ENCODE data around the gene SLC22A2.

The SLC22A2 gene

DNA sequence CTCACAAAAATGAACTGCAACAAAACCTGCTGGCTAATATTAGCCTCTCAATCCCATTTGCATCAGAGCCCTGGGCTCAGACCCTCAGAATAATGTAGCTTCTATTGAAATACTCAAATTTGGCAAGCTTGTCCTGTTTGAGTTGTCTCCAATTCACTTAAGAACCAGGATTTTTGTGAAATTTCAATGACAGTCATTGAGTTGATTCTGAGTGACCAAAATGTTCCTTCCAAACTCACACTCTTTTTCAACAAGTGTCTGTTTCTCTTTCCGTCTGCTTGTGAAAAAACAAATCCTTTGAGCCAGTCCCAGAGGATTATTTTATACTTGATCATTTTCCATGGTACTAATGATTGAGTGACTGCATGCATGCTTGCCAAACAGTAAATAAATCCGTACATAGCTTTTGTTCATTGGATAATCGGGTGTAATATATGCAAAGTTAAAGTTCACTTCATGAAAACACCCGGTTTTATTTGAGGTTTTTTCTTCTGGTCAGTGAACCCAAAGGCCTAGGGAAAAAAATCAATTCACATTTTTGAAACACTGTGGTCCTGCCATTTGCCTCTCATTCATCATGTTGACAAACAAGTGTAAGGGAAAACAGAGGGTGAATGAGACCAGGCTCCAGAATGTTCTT is 16.4 kb upstream of the SLC22A2 start:
- in situ Hi-C loops (cut with HindIII; ENCODE audit: low sequenced_read_pairs): no loop called here

DNA sequence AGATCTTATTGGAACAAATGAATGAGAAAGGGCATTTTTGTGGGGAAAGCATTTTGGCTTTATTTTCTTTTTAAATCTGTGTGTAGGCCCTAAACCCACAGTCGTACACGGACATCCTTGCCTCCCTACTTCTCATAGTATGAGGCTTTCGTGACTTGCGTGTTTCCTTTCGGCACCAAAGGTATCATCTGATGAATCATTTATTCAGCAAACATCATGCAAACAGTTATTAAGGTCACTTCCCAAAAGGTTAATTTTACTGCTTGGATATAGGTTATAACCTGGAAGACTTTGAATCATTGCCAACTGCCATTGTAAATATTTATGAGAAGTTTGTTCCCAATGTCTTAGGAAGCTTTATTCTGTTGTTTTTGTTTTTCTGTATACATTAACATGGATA is 15.1 kb upstream of the SLC22A2 start:
- in situ Hi-C loops (cut with HindIII; ENCODE audit: low sequenced_read_pairs): no loop called here

DNA sequence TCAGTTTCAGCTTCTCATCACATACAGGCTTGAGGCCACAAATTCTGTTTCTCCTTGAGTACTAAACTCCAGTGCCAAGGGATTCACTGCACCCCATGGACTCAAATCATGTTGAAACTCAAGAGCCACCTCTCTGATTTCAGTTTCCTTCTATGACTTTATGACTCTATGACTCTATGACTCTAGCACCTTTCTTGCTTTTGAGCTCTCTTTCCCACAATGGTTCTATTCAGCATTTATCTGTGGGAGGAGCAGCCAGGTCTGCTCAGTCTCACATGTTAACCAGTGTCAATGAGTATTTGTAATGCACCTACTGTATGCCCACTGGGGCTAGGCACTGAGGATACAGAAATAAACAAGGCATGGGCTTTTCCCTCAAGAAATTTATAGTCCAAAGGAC is 14.6 kb upstream of the SLC22A2 start:
- in situ Hi-C loops (cut with HindIII; ENCODE audit: low sequenced_read_pairs): no loop called here

DNA sequence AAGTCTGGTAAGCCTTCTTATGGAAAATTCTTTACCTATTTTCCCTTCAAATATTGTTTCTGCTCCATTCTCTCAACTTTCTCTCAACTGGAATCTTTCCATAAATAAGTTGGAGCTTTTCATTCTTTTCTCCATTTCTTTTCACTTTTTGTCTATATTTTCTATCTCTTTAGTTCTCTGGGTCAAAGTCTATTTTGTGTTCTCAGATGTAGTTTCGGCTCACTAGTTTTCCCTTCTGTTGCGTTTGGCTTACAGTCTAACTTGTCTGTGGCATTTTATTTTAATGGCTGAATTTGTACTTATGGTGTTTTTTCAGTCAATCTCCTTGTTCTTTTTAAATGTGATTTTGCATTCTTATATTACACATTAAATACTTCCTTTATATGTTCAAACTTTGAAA is 14.1 kb upstream of the SLC22A2 start:
- in situ Hi-C loops (cut with HindIII; ENCODE audit: low sequenced_read_pairs): no loop called here

DNA sequence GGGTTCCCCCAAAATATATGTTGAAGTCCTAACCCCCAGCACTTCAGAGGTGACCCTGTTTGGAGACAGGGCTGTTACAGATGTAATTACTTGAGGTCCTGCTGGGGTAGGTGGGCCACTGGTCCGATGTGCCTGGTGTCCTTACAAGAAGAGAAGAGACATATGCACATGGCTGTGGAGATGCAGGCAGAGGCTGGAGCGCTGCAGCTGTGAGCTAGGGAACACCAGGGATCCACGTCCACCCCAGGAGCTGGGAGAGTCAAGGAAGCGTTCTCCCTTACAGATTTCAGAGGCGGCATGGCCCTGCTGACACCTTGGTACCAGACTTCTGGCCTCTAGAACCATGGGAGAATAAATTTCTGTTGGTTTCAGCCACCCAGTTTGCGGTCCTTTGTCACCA is 11.7 kb upstream of the SLC22A2 start:
- in situ Hi-C loops (cut with HindIII; ENCODE audit: low sequenced_read_pairs): no loop called here

DNA sequence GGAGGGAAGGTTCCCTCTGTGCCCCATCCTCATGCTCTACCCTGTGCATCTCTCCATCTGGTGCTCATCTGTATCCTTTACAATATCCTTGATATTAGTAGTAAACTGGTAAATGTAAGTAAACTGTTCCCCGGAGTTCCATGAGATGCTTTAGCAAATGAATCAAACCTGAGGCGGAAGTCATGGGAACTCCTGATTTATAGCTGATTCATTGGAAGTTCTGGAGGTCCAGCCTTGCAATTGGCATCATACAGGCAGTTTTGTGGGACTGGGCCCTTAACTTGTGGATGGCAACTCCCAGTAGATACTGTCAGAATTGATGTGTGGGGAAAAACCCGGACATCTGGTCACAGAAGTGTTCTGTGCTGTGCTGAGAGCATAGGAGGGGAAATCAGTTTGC is 11.2 kb upstream of the SLC22A2 start:
- in situ Hi-C loops (cut with HindIII; ENCODE audit: low sequenced_read_pairs): no loop called here

DNA sequence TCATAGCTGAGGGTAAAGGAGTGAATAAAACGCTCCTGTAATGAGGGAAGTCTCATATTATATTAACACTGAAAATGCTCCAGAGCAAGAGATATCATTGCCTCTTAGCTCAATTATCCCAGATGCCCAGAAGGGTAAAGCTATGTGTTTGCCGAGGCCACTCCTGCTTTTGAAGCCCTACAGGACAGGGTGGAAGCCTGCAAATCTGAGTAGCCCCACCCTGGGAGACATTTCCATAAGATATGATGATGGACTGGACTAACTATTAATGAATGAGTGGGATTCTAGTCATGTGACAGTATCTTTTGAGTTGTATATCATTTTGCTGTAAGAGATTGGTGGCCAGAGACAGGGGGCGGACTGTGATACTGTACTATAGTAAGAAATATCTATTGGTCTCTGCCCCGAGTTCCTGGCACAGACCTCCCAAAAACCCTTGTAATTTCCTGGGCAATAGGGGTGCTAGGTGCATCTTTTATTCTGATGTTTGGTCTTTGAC is 10.5 kb upstream of the SLC22A2 start:
- in situ Hi-C loops (cut with HindIII; ENCODE audit: low sequenced_read_pairs): no loop called here

DNA sequence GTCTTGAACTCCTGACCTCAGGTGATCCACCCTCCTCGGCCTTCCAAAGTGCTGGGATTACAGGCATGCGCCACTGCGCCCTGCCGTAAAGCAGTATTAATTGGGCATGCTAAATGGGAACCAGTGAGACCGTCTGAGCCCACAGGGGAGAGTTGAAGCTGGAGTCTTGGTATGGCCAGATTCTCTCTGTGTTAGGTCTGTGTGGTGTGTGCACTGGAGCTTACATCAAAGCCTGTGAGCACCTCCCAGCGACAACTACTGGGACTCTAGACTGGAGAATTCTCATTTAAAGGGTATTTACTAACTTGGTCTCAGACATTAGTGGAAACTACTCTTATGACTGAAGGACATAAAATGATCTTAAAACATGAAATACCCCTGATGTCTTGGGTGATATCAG is 8.5 kb upstream of the SLC22A2 start:
- in situ Hi-C loops (cut with HindIII; ENCODE audit: low sequenced_read_pairs): no loop called here

DNA sequence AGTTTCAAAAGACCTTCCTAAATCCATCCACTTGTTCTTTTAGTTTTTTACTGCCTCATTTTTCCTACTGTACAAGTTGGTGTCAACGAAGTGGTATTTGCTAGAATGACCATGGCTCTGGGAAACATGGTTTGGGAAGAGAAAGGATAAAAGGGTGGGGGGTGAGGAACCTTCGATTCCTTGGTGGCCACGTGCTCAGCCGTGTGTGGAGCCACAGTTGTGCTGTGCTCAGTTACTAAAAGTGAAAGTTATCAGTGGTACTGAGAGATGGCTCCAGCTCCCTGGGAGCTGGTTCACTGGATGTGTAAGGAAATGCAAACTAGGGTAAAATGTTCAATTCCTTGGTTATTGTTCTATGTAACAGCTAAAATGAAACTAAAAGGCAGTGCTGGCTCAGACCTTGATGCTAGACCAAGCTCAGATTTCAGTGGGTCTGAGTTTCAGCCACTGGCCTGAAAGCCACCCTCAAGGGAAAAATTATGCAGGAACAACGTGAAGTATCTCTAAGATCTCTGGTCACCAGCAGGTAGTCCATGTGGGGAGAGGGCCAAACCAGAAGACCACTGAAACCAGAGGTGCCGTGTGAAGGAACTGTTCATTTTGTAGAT is 7.4 kb upstream of the SLC22A2 start:
- in situ Hi-C loops (cut with HindIII; ENCODE audit: low sequenced_read_pairs): no loop called here

DNA sequence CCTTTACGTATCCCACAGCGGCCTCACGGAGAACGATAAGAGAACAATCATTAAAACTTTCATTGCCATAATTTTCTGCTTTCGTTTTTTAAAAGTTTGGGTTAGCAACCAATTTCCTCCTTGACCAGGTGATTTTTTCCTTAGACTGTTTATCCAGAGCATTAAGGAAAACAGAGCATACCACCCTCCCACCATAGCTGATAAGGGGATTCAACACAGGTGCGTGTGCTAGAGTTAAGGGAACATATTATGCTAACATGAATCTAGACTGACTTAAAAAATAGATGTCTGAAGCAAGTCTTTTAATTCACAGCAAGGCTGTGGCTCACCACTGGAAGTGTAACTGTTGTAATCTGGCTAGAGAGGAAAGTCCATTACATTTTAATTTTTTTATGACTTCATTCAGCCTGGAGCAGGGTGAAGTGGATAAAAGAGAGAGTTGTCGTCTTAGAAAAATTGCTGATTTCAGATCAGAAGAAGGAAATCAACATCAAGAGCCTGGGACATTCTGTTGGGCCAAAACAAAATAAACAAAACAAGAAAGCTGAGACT is 5.5 kb upstream of the SLC22A2 start:
- in situ Hi-C loops (cut with HindIII; ENCODE audit: low sequenced_read_pairs): no loop called here

DNA sequence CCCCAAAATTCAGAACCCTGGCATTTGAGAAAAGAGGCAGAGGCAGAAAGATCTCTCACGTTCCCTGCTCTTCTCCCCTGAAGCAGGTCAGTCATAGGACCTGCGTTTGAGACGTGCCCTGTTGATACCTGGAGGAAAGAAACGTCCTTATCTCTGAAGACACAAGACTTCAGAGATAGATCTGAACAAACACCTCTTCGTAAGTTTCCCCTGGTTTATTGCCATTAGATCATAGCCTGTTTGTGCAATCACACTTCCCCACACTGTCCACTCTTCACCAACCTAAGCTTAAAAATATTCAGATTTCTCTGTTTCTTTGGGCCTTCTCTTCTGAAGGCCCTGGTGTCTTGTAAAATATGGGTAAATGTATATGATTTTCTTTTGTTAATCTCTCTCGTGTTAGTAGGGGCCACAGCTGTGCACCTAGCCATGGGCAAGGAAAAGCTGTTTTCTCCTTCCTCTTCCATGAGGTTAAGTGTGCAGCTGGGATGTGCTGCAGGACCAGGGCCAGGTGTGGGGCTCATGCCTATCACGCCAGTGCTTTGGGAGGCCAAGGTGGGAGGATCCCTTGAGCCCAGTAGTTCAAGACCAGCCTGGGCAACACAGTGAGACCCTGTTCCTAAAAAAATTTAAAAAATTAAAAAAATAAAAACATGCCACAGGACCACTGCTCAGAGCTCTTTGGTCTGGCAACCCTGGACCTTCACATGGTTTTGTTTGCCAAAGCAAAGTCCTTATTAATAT is 4.7 kb upstream of the SLC22A2 start:
- in situ Hi-C loops (cut with HindIII; ENCODE audit: low sequenced_read_pairs): no loop called here

DNA sequence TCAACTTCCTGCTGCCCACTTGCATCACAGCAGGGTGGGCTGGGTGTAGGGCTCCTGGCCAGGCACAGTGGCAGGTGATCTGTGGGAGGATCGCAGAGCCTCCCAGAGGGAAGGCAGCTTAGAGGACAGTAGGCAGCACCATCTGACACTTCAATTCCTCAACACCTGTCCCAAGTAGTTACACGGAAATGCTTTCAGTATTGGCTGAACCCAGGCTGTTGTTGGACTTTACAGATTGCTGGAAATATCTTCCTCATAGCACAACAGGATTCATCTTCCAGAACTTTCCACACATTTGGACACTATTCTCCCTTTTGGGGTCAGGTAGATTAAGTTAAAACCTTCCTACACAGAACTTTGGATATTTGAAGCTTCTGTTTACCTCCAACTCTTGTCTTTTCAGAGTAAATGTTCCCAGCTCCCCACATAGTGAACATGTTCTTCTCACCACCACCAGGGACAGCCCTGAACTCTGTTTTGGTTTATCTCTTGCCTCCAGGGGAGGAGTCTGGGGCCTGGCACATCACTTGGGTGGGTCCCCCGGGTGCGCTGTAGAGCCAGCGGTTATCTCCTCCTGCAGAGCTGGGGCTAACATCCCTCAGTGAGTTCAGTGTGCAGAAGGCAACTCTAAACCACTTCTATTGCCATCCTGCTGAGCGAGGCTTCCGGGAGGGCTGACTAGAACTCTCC is 3.5 kb upstream of the SLC22A2 start:
- in situ Hi-C loops (cut with HindIII; ENCODE audit: low sequenced_read_pairs): no loop called here

DNA sequence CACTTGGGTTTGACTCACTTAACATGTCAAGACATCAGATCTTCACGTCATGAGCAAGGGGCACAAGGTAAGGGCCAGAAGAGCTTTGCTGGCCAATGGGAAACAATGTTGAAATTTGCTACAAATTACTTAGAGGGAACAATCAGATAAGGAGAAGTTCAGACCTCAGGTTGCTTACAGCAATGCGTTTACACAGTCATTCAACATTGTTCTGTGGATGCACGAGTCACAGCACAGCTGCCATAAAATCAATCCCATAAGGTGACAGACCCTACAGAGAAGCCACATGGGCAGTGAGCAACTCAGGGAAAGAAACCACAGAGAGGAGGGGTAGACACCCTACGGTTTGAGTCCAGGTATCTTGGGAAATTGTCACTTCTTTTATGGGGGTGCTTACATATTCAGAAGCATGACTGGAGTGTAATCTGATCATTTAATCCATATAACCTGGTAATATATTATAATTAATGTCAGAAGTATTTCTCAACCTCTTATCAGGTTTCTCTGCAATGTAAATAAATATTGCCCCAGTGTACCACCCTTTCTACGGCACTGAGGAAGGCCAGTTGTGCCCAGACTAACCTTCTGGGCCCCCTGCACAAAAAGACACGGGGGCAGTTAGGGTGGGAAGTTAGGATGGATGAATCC is 2.3 kb upstream of the SLC22A2 start:
- in situ Hi-C loops (cut with HindIII; ENCODE audit: low sequenced_read_pairs): no loop called here

DNA sequence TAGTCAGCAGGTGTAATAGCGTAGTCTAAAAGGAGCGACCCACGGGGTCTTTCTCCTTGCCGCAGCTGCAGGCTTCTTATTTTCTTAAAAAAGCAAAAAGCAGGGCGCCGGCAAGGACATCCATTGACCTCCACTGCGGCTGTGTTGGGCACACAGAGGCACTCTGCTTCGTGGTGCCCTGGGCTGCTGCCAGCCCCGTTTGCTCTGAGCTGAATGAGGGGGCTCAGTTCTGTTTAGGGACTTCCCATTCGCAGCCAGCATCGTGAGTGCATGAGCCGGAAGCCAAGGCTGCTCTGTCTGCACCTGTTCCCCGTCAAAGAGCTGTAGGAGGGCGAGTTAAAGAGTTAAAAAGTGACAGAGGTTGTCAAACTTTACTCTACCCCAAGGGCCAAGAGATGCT is 1.7 kb upstream of the SLC22A2 start:
- in situ Hi-C loops (cut with HindIII; ENCODE audit: low sequenced_read_pairs): no loop called here

DNA sequence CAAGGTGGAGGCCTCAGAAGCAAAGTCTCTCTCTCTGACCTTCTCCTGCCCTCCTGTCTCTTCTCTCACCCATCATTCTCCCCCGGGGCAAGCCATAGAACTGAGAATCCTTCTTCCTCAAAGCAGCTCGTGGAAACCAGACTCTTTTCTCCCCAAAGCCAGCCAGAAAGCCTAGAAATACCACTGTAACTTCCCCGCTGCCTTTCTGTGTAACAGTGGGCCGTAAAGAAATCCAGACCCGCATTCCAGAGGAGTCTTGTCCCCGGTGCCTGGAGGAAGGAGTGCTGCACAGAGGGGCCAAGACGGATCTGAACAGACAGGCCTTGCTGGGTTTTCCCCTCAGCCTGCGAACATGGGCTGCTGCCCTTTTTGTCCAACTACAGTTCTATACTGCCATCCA is 977 bp upstream of the SLC22A2 start:
- in situ Hi-C loops (cut with HindIII; ENCODE audit: low sequenced_read_pairs): no loop called here

DNA sequence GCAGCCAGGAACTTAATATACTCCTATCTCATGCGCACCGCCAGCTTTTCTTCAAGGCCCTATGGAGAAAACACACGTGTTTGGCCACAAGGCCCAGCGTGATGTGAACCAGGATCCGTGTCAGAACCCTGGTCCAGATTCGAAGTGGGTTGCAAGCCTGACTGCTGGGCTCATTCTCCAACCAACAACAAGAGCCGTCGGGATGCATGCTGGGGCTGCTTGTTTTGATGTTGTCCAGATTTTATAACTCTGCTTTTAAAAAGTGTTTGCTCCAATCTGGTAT is 463 bp upstream of the SLC22A2 start:
- in situ Hi-C loops (cut with HindIII; ENCODE audit: low sequenced_read_pairs): no loop called here

DNA sequence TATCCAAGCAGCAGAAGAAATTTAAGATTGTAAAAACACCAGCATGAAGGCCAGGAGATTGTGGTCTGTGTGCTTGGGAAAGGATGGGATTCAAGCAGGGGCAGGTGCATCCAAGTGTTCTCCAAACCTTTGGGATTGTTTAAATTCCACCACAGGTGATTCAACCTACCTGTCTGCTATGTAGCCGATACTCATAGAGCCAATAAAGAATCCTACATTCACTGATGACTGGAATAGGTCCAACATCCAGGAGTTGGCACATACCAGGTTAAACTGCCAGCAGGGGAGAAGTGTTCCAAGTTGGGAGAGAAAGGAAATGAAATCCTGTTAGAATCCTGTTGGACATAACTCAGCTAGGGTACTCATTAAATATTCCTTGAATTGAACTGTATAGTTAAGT is 2.2 kb downstream of the SLC22A2 start:
- in situ Hi-C loops (cut with HindIII; ENCODE audit: low sequenced_read_pairs): no loop called here

DNA sequence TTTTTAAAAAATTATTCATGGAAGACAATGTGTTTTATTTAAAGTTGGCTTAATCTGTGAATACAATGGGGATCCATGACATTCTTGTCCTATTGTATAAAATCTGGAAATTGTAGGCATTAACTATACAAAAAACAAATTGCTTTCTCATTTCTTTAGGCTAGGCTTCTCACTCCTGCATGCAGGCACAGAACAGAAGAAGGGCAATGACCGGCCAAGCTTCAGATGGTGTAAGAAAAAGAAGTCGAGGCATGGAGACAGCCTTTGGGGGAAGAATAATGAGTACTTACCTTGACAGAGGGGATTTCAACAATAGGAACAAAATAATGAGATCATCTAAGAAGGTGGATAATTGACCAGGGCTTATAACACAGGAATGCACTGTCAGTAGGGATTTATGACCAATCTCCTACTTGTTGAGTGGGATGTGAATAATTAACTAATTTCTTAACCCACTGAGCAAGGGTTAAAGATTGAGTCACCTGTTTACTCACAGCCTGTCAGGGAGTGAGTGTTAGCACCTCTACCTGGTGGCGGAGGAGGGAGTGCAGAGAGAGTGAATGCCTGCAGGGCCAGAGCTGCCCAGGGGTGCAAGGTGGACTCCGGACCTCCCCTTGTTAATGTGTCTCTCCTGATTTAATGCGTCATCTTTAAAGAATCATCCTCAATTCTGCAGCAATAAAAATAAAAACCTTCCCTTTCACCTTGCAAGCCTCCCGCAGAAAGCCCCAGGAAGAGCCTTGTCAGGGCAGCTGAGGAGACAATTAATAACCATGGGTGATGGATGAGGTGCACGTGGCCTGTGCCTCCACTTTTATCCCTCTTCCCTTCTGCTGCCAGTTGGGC is 3.9 kb downstream of the SLC22A2 start:
- in situ Hi-C loops (cut with HindIII; ENCODE audit: low sequenced_read_pairs): no loop called here

DNA sequence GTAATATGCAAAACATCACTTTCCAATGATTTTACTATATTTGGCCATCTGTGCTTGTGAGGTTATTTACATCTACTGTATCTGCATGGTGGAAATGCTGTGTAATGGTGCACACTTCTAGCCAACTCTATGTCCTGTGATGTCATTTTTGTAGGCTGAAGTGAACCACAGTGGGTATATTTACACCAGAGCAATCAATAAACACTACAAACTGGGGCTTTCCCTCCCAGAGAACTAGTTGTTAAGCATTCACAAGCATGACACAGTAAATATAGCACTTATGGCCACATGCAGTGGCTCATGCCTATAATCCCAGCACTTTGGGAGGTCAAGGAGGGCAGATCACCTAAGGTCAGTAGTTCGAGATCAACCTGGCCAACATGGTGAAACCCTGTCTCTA is 4.9 kb downstream of the SLC22A2 start:
- in situ Hi-C loops (cut with HindIII; ENCODE audit: low sequenced_read_pairs): no loop called here

DNA sequence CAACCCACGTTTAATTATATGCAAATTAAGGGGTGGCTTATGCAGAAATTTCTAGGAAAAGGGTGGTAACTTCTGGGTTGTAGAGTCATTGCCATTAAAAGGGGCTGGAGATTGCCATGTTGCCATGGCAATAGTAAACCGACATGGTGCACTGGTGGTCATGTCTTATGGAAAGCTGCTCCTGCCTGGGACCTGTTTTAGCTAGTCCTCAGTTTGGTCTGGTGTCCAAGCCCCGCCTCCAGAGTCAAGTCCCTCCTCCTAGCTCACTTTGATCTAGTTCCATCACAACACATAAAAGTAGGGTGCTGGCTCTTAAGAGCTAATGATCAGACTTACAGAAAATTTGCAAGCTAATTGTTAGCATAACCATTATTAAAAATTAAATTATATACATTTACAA is 5.3 kb downstream of the SLC22A2 start:
- in situ Hi-C loops (cut with HindIII; ENCODE audit: low sequenced_read_pairs): no loop called here
